Esophagus (tissue), 2 donors: ENCODE data around the gene CARD9. TPM values are rescaled to one million over a fixed set of nuclear protein-coding genes. Genes with fewer than 3 reads are reported as not detected.

Experiments used
- H3K27ac ChIP-seq, 2 donors: one replicate each; pipeline ENCODE4 v1.5.1; 2013; ENCODE audit warnings: low read depth in 2 of 2, mild to moderate bottlenecking in 2 of 2, inconsistent platforms in 1 of 2, low read length in 1 of 2, moderate library complexity in 1 of 2
- H3K27me3 ChIP-seq, 2 donors: one replicate each; pipeline ENCODE4 v1.6.1; 2013; ENCODE audit warnings: low read length in 2 of 2, control low read depth in 1 of 2, mild to moderate bottlenecking in 1 of 2; ENCODE audit not compliant: insufficient read depth in 2 of 2, control insufficient read depth in 1 of 2
- H3K36me3 ChIP-seq, 2 donors: one replicate each; pipeline ENCODE4 v1.6.1; 2013; ENCODE audit warnings: low read length in 1 of 2; ENCODE audit not compliant: control insufficient read depth in 2 of 2, insufficient read depth in 2 of 2
- H3K4me1 ChIP-seq, 2 donors: one replicate each; pipeline ENCODE4 v1.6.1; 2013; ENCODE audit warnings: low read length in 1 of 2; ENCODE audit not compliant: control insufficient read depth in 2 of 2, insufficient read depth in 2 of 2
- H3K4me3 ChIP-seq, 2 donors: one replicate each; pipeline ENCODE4 v1.5.1; 2013; ENCODE audit warnings: low read length in 2 of 2, mild to moderate bottlenecking in 2 of 2, low read depth in 1 of 2, moderate library complexity in 1 of 2
- H3K9me3 ChIP-seq, 2 donors: one replicate each; pipeline ENCODE4 v1.6.1; 2013; ENCODE audit warnings: mild to moderate bottlenecking in 2 of 2, low read depth in 1 of 2, low read length in 1 of 2, moderate library complexity in 1 of 2; ENCODE audit not compliant: control insufficient read depth in 2 of 2, insufficient read depth in 1 of 2
- WGBS, 2 donors: extraction: QIAGEN DNeasy Blood & Tissue Kit; methylation state at CpG; one replicate each; pipeline ENCODE4 v1.1.7; 2013; 5-methylcytosine and 5-hydroxymethylcytosine counted together
- polyA plus RNA-seq, 2 donors: library from polyadenylated mRNA; stranded (reverse); fragments of 200-250 nt; gene quantifications; one replicate each; pipeline ENCODE4 v1.2.3, GENCODE V29; 2013
- donor health status: healthy with polysubstance abuse.
- donor health status: Bipolar disorder and iron deficiency.

The CARD9 gene
- polyA plus RNA-seq, 2 donors = 1.1 to 1.8 TPM

DNA sequence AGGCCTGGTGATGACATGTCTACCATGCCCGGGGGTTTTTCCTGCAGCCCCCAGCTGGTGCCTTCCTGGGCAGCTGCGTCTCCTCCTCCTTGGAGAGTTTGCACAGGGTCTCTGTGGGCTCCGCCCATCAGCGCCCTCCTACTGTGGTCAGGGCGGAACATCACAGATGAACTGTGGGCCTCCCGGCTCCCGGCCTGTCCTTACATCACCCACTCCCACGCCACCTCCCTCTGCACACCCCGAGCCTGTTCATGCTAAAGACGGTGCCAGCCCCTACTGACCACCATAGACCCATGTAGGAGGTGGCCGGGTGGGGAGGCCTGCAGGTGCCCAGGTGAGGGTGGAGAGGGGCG is 33.5 kb downstream of the CARD9 start:
- H3K9me3 ChIP-seq = no peaks in the 10 kb centered on the region
- WGBS, 2 donors = 89 to 90% methylated on average over 11 to 12 of the region's 12 CpGs
- H3K4me1 ChIP-seq = peaks cover 7 to 12% of the 10 kb centered on the region in 2 donors
- H3K36me3 ChIP-seq = peaks cover 0 to 6% of the 10 kb centered on the region in 2 donors
- no peak overlapping the region for H3K4me3 ChIP-seq
- no peaks in the 10 kb centered on the region for H3K27me3 ChIP-seq
- no peak overlapping the region for H3K27ac ChIP-seq

DNA sequence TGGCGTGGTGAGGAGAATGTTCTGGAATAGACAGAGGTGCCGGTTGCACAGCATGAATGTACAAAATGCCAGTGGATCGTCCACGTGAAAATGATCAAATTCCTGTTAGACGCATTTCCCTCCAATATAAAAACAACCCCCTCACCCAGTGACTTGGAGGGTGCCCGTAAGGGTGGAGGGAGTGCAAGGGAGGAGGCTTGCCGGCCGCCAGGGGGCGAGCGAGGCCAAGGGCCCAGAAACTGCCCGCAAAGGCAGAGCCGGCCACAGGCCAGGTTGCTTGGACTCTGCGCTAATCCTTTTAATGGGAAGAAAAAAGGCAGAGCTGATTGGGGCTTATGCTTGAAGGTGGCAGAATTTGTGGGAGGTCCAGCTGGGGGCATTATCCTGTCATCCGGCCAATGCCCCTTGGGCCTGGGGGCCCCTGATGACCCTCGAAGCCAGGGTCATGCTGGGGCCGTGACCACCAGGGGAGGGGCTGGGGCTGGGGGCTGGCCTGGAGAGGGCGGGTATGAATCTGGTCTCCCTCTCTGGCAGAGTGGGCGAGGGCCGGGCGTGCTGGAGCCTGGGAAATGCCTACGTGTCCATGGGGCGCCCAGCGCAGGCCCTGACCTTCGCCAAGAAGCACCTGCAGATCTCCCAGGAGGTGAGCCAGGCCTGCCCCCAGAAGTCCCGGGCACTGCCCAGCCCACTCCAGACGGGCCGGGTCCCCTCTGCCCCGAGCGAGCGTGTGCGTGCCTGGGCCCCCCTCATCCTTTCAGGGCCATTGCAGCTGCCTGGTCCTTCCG is 34.1 kb downstream of the CARD9 start:
- Histone ChIP-seq H3K36me3 (peaks cover 0 to 6% of the 10 kb centered on the region in 2 donors), H3K9me3 (no peaks in the 10 kb centered on the region), H3K27me3 (no peaks in the 10 kb centered on the region), H3K4me1 (peaks cover 7 to 12% of the 10 kb centered on the region in 2 donors), H3K4me3 (no peak overlapping the region), H3K27ac (no peak overlapping the region)
- WGBS, 2 donors = 53 to 69% methylated on average over 24 to 32 of the region's 32 CpGs

DNA sequence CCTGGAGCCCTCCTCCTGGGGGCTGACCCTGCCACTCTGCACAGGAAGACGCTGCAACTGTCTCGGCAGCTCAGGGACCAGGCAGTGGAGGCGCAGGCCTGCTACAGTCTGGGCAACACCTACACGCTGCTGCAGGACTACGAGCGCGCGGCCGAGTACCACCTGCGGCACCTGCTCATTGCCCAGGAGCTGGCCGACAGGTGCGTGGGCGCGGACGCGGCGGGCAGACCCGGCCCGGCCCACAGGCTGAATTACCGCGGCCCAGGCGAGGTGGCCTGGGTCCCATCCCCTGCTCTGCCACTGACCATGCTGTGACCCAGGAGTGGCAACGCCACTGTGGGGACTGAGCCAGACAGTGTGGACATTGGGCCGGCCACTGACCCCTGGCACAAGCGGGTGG is 35.0 kb downstream of the CARD9 start:
- Histone ChIP-seq H3K36me3 (peaks cover 0 to 6% of the 10 kb centered on the region in 2 donors), H3K9me3 (no peaks in the 10 kb centered on the region), H3K4me3 (no peak overlapping the region), H3K4me1 (peaks cover 7 to 12% of the 10 kb centered on the region in 2 donors), H3K27me3 (no peaks in the 10 kb centered on the region), H3K27ac (no peak overlapping the region)
- 91 to 93% methylated on average over 25 of the region's 25 CpGs for WGBS, 2 donors

DNA sequence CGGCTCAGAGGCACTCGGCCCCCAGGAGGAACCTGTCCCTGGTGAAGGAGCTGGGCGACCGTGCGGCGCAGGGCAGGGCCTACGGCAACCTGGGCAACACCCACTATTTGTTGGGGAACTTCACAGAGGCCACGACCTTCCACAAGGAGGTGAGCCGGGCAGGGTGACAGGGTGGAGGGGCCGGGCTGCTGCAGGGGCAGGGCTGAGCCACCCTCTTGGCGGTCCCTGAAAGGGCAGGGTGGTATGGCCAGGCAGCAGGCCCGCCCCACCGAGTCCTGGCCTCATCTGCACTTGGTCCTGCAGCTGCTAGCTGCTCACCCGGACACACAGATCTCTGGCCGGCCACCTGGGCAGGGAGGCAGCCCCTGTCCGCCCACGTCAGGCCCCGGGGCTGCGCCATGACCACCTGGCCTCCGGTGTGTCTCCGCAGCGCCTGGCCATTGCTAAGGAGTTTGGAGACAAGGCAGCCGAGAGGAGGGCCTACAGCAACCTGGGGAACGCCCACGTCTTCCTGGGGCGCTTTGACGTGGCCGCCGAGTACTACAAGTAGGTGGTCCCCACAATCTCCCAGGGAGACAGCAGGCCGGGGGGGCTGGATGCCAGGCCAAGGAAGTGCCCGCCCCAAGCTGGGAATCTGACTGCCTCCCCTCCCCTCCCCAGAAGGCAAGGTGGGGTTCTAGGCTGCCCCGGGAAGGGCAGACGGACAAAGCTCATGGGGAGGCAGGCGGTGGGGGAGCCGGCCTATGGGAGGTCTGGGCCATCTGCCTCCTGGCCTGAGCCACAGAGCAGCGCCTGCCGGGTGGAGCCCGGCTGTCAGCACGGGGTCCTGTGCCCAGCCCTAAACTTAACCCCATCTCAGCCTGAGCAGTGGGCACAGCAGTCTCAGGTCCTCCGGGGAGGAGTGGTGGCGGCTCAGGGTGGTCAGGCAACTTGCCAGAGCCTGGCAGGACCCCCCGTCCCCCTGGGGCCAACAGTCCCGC is 35.8 kb downstream of the CARD9 start:
- no peaks in the 10 kb centered on the region for H3K9me3 ChIP-seq
- H3K36me3 ChIP-seq = peaks cover 0 to 6% of the 10 kb centered on the region in 2 donors
- no peaks in the 10 kb centered on the region for H3K27me3 ChIP-seq
- H3K4me1 ChIP-seq = peaks cover 7 to 9% of the 10 kb centered on the region in 2 donors
- H3K4me3 ChIP-seq = no peak overlapping the region
- no peak overlapping the region for H3K27ac ChIP-seq
- WGBS, 2 donors = 84 to 85% methylated on average over 43 of the region's 43 CpGs

DNA sequence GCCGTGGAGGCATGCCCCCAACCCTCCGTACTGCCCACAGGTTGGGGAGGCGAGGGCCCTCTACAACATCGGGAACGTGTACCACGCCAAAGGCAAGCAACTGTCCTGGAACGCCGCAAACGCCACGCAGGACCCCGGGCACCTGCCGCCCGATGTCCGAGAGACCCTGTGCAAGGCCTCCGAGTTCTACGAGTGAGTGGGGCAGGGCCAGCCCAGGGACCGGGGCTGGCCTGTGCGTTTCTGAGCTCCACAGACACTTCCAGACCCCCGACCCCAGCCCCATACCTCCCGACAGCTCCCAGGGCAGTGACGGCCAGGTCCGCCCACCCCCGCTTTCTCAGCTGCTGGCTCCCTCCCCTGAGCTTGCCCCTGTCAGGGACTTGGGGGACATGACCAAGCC is 36.6 kb downstream of the CARD9 start:
- peaks cover 0 to 6% of the 10 kb centered on the region in 2 donors for H3K36me3 ChIP-seq
- H3K4me1 ChIP-seq = peaks cover under 1 to 2% of the 10 kb centered on the region in 2 donors
- H3K9me3 ChIP-seq = no peaks in the 10 kb centered on the region
- H3K27me3 ChIP-seq = no peaks in the 10 kb centered on the region
- H3K27ac ChIP-seq = no peak overlapping the region
- WGBS, 2 donors = 93% methylated on average over 23 of the region's 23 CpGs
- no peak overlapping the region for H3K4me3 ChIP-seq

DNA sequence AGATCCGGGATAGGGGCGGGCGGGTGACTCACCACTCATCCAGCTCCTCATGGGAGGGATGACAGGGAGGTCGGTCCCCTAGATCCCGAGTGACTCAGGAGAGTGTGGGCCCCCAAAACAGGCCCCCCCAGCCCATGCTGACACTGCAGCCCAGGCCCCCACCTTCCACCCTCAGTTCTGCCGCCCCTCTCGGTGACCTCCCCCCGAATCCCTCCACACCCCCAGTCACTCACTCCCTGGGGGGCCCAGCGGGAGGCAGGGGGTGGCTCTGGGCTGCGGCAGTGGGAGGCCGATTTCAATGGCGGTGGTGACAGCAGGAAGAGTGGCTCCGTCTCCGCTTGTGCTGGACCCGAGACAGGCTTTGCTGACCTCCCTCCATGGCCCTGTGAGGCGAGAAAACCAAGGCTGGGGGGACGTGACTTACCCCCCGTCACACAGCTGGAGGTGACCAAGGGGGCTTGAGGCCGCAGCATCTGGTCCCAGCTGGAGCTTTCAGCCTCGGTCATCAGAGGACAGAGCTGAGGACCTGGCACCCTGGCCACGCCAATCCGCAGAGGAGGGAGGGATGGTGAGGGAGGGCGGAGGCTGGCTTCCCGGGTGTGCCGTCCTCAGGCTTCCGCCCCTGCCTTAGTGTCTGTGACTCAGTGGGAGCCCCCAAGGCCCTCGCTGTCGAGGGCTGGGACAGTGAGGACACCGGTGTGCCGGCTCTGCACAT is 37.2 kb downstream of the CARD9 start:
- no peaks in the 10 kb centered on the region for H3K27me3 ChIP-seq
- peaks cover 0 to 2% of the 10 kb centered on the region in 2 donors for H3K4me1 ChIP-seq
- H3K9me3 ChIP-seq = no peaks in the 10 kb centered on the region
- no peak overlapping the region for H3K4me3 ChIP-seq
- H3K27ac ChIP-seq = no peak overlapping the region
- WGBS, 2 donors = 81 to 82% methylated on average over 27 to 30 of the region's 30 CpGs
- H3K36me3 ChIP-seq = peaks cover 0 to 6% of the 10 kb centered on the region in 2 donors

DNA sequence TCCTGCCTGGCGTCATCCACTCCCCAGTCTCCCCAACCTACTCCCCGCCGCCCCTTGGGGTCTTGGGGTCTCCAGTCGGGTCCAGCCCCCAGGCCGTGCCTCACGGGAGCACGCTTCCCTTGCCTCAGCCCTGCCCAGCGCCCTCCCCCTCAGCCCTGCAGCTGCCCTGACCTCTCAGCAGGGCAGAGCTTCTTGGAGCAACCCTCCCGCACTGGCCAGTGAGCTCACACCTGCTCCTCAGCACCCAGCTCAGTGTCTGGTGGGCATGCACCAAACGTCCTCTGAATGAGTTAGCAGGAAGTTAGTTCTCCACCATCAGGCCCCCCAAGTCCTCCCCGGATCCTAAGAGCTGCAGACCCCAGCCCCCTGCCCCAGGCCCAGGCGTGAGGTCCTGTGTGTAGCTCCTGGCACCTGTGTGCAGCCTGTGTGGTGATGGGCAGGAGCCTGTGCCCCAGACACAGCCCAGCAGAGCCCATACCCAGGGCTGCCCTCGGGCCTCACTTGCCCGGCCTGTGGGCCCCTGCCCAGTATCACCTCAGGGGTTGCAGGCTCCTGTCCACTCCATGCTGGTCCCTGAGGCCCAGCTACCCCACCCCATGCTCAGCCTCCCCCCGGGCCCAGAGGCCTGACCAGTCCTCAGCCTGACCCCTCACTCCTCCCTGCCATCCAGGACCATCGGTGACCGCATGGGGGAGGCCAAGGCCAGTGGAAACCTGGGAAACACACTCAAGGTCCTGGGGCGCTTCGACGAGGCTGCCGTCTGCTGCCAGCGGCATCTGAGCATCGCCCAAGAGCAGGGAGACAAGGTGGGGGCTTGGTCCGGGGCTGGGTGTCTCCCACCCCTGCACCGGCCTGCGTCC is 37.9 kb downstream of the CARD9 start:
- WGBS, 2 donors = 81 to 82% methylated on average over 26 of the region's 26 CpGs
- peaks cover 0 to 2% of the 10 kb centered on the region in 2 donors for H3K4me1 ChIP-seq
- no peaks in the 10 kb centered on the region for H3K9me3 ChIP-seq
- no peak overlapping the region for H3K27ac ChIP-seq
- H3K36me3 ChIP-seq = peaks cover 0 to 6% of the 10 kb centered on the region in 2 donors
- H3K4me3 ChIP-seq = no peak overlapping the region
- no peaks in the 10 kb centered on the region for H3K27me3 ChIP-seq

DNA sequence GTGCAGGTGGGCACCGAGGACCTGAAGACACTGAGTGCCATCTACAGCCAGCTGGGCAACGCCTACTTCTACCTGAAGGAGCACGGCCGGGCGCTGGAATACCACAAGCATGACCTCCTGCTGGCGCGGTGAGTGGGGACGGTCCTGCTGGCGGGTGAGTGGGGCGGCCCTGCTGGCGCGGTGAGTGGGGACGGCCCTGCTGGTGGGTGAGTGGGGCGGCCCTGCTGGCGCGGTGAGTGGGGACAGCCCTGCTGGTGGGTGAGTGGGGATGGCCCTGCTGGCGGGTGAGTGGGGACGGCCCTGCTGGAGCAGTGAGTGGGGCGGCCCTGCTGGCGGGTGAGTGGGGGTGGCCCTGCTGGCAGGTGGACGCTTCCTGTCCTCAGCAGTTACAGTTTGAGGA is 38.9 kb downstream of the CARD9 start:
- no peaks in the 10 kb centered on the region for H3K27me3 ChIP-seq
- H3K27ac ChIP-seq = no peak overlapping the region
- peaks cover 0 to 6% of the 10 kb centered on the region in 2 donors for H3K36me3 ChIP-seq
- 91 to 95% methylated on average over 21 of the region's 21 CpGs for WGBS, 2 donors
- H3K9me3 ChIP-seq = no peaks in the 10 kb centered on the region
- peaks cover 0 to 2% of the 10 kb centered on the region in 2 donors for H3K4me1 ChIP-seq
- no peak overlapping the region for H3K4me3 ChIP-seq
